IMR-90 (cell line): Measurements from ENCODE around the gene IQCE.

Experiments used
- CEBPB ChIP-seq: IDR thresholded peaks from 2 replicates; pipeline ENCODE4 v1.6.1; 2012; ENCODE audit warnings: low read depth, low read length, improper control_type of control experiment
- CTCF ChIP-seq: conservative IDR thresholded peaks from 2 replicates; pipeline ENCODE4 v1.5.1; 2012; ENCODE audit warnings: mild to moderate bottlenecking, low read depth, low read length, improper control_type of control experiment
- POLR2A ChIP-seq: IDR thresholded peaks from 2 replicates; pipeline ENCODE4 v1.6.1; 2012; ENCODE audit warnings: mild to moderate bottlenecking, low read depth, low read length
- RCOR1 ChIP-seq: IDR thresholded peaks from 2 replicates; pipeline ENCODE4 v1.6.1; 2012; ENCODE audit warnings: mild to moderate bottlenecking, low read length, improper control_type of control experiment; ENCODE audit not compliant: insufficient replicate concordance
- RFX5 ChIP-seq: IDR thresholded peaks from 2 replicates; pipeline ENCODE4 v1.8.0; 2012; ENCODE audit warnings: low read depth, mild to moderate bottlenecking, low read length, moderate library complexity
- SMC3 ChIP-seq: fragments of 150-350 bp; IDR thresholded peaks from 2 replicates; pipeline ENCODE4 v1.6.1; 2016; ENCODE audit warnings: low read depth, mild to moderate bottlenecking, antibody characterized with exemption, low read length, moderate library complexity

GRCh38 chr7:2631946-2632732 is 73.4 kb downstream of the IQCE start, which contains the start of gene TTYH3:
- TF ChIP-seq CTCF (no peak), RCOR1 (no peak), POLR2A (no peak), CEBPB (no peak), RFX5 (no peak), SMC3 (no peak)
